ENCODE results near the gene INPP5F.

Gene INPP5F

DNA sequence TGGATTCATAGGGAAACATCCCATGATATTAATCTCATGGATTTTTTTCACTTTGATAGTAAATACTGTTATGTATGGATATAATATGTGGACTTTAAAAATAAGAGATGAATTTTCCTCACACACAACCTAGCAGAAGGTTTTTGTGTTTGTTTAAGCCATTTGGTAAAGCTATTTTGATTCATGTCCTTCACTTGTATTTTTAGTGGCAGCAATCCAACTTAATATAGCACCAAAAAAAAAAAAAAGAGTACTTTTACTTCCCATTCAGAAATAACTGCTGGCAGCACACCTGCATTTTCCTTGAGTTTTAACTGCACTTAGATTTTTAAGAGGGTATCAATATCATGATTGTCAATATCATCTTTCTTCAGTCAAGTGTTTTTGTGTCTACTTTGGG, 86.8 kb downstream of the INPP5F start:
- H3K4me3 ChIP-seq (replicated peaks; ENCODE audit: low read depth, low read length) = no peak overlapping the region
- no peak for DNase-seq (ENCODE audit: extremely low read depth, low read depth)
- TF ChIP-seq, protein P1, sequence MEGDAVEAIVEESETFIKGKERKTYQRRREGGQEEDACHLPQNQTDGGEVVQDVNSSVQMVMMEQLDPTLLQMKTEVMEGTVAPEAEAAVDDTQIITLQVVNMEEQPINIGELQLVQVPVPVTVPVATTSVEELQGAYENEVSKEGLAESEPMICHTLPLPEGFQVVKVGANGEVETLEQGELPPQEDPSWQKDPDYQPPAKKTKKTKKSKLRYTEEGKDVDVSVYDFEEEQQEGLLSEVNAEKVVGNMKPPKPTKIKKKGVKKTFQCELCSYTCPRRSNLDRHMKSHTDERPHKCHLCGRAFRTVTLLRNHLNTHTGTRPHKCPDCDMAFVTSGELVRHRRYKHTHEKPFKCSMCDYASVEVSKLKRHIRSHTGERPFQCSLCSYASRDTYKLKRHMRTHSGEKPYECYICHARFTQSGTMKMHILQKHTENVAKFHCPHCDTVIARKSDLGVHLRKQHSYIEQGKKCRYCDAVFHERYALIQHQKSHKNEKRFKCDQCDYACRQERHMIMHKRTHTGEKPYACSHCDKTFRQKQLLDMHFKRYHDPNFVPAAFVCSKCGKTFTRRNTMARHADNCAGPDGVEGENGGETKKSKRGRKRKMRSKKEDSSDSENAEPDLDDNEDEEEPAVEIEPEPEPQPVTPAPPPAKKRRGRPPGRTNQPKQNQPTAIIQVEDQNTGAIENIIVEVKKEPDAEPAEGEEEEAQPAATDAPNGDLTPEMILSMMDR (IDR thresholded peaks at IDR 0.05; ENCODE audit: low read depth, low read length, missing control alignments) = no peak

DNA sequence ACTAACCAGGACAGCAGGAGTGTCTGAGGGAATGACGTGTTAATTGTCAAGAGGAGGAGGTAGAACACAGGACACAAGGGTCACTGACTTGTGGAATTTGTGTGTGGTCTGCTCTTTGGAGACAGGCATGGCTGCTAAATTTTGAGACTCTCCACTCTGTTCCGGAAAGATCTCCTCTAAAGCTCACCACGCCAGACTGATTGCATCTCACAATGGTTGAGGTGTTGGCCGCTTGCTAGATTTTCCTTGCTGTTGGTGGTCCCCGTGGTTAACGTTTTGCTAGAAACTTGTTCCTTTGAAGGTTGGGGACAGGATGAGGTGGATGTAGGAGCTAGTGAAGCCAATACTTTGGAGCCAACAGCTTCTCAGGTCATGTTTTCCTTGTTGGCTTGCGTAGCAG, 89.8 kb downstream of the INPP5F start:
- TF ChIP-seq, protein P1 (IDR thresholded peaks at IDR 0.05; ENCODE audit: low read depth, low read length, missing control alignments) = no peak
- no peak for DNase-seq (ENCODE audit: extremely low read depth, low read depth)
- H3K4me3 ChIP-seq (replicated peaks; ENCODE audit: low read depth, low read length) = no peak overlapping the region

DNA sequence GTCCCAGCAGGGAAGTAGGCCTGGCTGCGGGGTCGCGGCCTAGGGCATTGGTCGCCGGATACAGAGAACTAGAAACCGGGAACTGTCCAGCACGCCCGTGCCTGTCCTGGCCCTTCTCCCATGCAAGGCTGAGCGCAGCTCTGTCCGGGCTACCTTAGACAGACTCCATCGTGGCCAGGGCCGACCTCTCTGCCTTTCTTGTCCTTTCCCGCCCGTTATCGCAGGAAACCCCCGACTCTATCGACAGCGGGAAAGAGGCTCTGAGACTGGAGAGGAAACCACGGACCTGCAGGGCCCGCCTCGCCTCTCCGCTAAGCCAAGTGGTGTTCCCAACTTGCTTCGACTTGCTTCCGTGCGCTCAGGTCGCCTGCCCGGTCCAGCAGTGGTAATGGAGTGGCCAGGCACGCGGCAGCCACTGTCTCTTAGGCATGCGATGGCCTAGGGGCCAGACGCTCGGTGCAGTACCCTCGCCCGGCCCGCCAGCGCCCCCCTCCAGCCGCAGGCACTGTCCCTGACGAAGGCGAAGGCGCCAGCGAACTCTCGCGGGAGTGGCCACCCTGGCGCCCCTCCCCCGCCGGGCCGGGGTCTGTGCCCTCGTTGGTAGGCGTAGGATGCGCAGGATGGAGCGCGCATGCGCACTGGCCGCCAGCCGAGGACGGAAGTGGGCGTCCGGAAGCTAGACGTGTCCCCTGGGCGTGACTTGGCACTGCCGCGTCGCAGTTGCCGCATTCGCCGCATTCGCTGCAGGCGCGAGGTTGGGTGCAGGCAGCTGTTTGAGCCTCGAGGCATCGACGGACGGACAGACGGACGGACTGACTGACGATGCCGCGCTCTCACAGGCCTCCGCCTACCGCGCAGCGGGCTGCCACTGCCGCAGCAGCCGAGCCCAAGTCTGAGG, 92.4 kb downstream of the INPP5F start:
- no peak for DNase-seq (ENCODE audit: extremely low read depth, low read depth)
- H3K4me3 ChIP-seq (replicated peaks; ENCODE audit: low read depth, low read length) = peak overlapping the region; percentile 5

DNA sequence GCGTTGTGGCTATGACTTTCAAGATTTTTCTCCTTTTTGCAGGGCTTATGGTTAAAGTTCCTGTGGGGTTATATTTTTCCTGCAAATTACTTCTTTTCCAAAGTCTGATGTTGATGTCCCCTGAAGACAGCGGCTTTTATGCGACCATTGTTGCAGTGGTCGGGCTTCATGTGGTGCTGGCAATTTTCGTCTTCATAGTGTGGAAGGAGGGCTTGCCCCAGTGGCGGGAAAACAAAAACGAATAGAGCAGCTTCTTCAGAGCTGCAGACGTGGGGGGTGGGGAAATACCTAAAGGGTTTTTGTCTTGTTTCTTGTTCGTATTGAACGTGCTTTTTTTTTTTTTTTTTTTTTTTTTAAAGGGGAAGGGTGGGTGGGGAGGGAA, 93.0 kb downstream of the INPP5F start:
- TF ChIP-seq, protein P1 (IDR thresholded peaks at IDR 0.05; ENCODE audit: low read depth, low read length, missing control alignments) = no peak
- peak overlapping the region; percentile 5; the same call in 1 of the 2 replicates for H3K4me3 ChIP-seq (replicated peaks; ENCODE audit: low read depth, low read length)
- DNase-seq (ENCODE audit: extremely low read depth, low read depth) = no peak

More for the DNA sequence above, 92.4 kb downstream of the INPP5F start:
- TF ChIP-seq, protein P1 (IDR thresholded peaks at IDR 0.05; ENCODE audit: low read depth, low read length, missing control alignments) = peak; percentile 5

DNA sequence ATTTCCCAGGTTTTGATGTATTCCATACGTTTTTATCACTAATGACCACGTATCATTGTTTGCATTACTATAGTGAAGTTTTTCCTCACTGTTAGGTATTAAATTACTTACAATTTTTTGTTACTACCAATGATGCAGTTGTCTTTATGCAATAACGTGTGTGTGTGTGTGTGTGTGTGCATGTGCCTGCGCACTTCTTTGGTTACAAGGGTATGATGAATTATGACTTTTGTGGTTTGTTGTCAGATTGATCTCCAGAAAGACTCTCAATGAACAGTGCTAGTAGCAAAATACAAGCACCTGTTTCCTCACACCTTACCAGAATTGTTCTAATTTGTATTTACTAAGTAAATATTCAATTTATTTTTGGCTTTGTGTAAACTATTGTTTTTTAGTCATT, 95.3 kb downstream of the INPP5F start:
- DNase-seq (ENCODE audit: extremely low read depth, low read depth) = no peak
- H3K4me3 ChIP-seq (replicated peaks; ENCODE audit: low read depth, low read length) = no peak overlapping the region
- TF ChIP-seq, protein P1 (IDR thresholded peaks at IDR 0.05; ENCODE audit: low read depth, low read length, missing control alignments) = no peak

DNA sequence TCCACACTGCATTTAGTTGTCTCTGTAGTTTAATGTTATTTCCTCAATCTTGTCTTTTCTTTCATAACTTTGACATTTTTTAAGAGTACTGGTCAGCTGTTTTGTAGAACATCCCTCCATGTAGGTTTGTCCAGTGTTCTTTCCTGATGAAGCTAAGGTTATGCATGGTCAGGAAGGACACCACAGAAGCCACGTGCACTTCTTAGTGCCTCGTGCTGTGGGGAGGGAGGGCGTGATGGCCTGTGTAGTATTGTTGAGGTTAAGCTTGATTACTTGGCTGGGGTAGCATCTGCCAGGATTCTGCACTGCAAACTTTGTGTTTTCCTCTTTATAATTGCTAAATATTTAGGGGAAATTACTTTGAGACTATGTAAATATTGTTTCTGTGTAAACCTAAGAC, 98.4 kb downstream of the INPP5F start:
- no peak overlapping the region for H3K4me3 ChIP-seq (replicated peaks; ENCODE audit: low read depth, low read length)
- TF ChIP-seq, protein P1 (IDR thresholded peaks at IDR 0.05; ENCODE audit: low read depth, low read length, missing control alignments) = no peak
- DNase-seq (ENCODE audit: extremely low read depth, low read depth) = no peak

All from HFF-Myc (cell line).